ENCODE results near the gene AGBL3. TPM values are rescaled to one million over a fixed set of nuclear protein-coding genes. Genes with fewer than 3 reads are reported as not detected.

Gene AGBL3
- total RNA-seq, 2 experiments from 2014 or later, result 4.5 to 6.7 TPM

Other genes with a start within 250 kb of the AGBL3 start
- not detected for gene CALD1, start 206.9 kb upstream of the AGBL3 start, total RNA-seq
- gene TMEM140, start 161.6 kb downstream of the AGBL3 start, total RNA-seq, result 10 to 100 TPM; 29.8 to 31.0 TPM
- 10 to 100 TPM; 39.6 to 40.8 TPM for gene CYREN, start 184.2 kb downstream of the AGBL3 start, total RNA-seq
- gene WDR91, start 225.0 kb downstream of the AGBL3 start, total RNA-seq, result 10 to 100 TPM; 18.7 to 19.1 TPM
- not detected for gene STRA8, start 247.3 kb downstream of the AGBL3 start, total RNA-seq